HepG2 (cell line): ENCODE data around the gene YPEL3. TPM values are rescaled to one million over a fixed set of nuclear protein-coding genes. Genes with fewer than 3 reads are reported as not detected.

Experiments used
- ATF6 ChIP-seq: sonication (generic); formaldehyde crosslinking; conservative IDR thresholded peaks from 2 replicates; pipeline ENCODE4 v1.4.0; 2020; ENCODE audit warnings: missing genetic modification reagents
- EP300 ChIP-seq, 3 experiments: sonication (generic) in 1 of 3; formaldehyde crosslinking in 1 of 3; IDR thresholded peaks; 2 replicates each; pipeline versions ENCODE4 v1.5.1 to v1.6.1; 2011 to 2020; ENCODE audit warnings: low read depth in 2 of 3, low read length in 2 of 3, borderline replicate concordance in 1 of 3, improper control_type of control experiment in 1 of 3, mild to moderate bottlenecking in 1 of 3, missing genetic modification reagents in 1 of 3, moderate library complexity in 1 of 3
- FOXK2 ChIP-seq: fragments of 450-650 bp; IDR thresholded peaks from 2 replicates; pipeline ENCODE4 v1.6.1; 2016
- GABPB1 ChIP-seq: IDR thresholded peaks from 2 replicates; pipeline ENCODE4 v1.6.1; 2016; ENCODE audit warnings: mild to moderate bottlenecking, missing genetic modification reagents, moderate library complexity, missing compliant biosample characterization
- GATA4 ChIP-seq: sonication (generic); IDR thresholded peaks from 2 replicates; pipeline ENCODE4 v1.6.1; 2016; ENCODE audit warnings: antibody characterized with exemption, low read depth, borderline replicate concordance
- GTF3A ChIP-seq: sonication (generic); formaldehyde crosslinking; conservative IDR thresholded peaks from 2 replicates; pipeline ENCODE4 v1.4.0; 2020; ENCODE audit warnings: mild to moderate bottlenecking, missing genetic modification reagents
- HHEX ChIP-seq: IDR thresholded peaks from 2 replicates; pipeline ENCODE4 v1.6.1; 2016; ENCODE audit warnings: control low read depth
- IRX3 ChIP-seq: sonication (generic); formaldehyde crosslinking; IDR thresholded peaks from 2 replicates; pipeline ENCODE4 v1.8.1; 2023; ENCODE audit warnings: mild to moderate bottlenecking, low read depth, missing genetic modification reagents, borderline replicate concordance
- KLF16 ChIP-seq, 2 experiments: sonication (generic) in 1 of 2; formaldehyde crosslinking in 1 of 2; IDR thresholded peaks; 2 replicates each; pipeline versions ENCODE4 v1.6.1 to v1.8.0; 2016 to 2023; ENCODE audit warnings: missing genetic modification reagents in 2 of 2, missing compliant biosample characterization in 1 of 2
- MAF1 ChIP-seq: sonication (generic); formaldehyde crosslinking; IDR thresholded peaks from 2 replicates; pipeline ENCODE4 v1.5.0; 2020; ENCODE audit warnings: missing genetic modification reagents, borderline replicate concordance
- MATR3 ChIP-seq: sonication (generic); formaldehyde crosslinking; IDR thresholded peaks from 2 replicates; pipeline ENCODE4 v1.4.0; 2020; ENCODE audit warnings: missing genetic modification reagents
- NFKBIZ ChIP-seq: IDR thresholded peaks from 2 replicates; pipeline ENCODE4 v1.6.1; 2018; ENCODE audit warnings: missing genetic modification reagents, missing compliant biosample characterization
- PHF8 ChIP-seq: sonication (generic); formaldehyde crosslinking; IDR thresholded peaks from 2 replicates; pipeline ENCODE4 v1.5.0; 2020; ENCODE audit warnings: missing genetic modification reagents
- POLR2A ChIP-seq, 2 experiments: IDR thresholded peaks; 2 replicates each; pipeline ENCODE4 v1.6.1; 2011; ENCODE audit warnings: low read depth in 2 of 2, low read length in 2 of 2, mild to moderate bottlenecking in 1 of 2, moderate library complexity in 1 of 2; ENCODE audit not compliant: insufficient read depth in 1 of 2
- RXRA ChIP-seq: sonication (generic); formaldehyde crosslinking; IDR thresholded peaks from 2 replicates; pipeline ENCODE4 v1.5.1; 2020; ENCODE audit warnings: missing genetic modification reagents
- SMARCC2 ChIP-seq: fragments of 450-650 bp; IDR thresholded peaks from 2 replicates; pipeline ENCODE4 v1.6.1; 2017; ENCODE audit warnings: antibody characterized with exemption, mild to moderate bottlenecking
- SNAI1 ChIP-seq: sonication (generic); formaldehyde crosslinking; IDR thresholded peaks from 2 replicates; pipeline ENCODE4 v1.5.0; 2020; ENCODE audit warnings: mild to moderate bottlenecking, missing genetic modification reagents, borderline replicate concordance
- SPEN ChIP-seq: sonication (generic); formaldehyde crosslinking; IDR thresholded peaks from 2 replicates; pipeline ENCODE4 v1.5.1; 2020; ENCODE audit warnings: low read depth, mild to moderate bottlenecking, missing genetic modification reagents
- ZNF124 ChIP-seq: sonication (generic); formaldehyde crosslinking; IDR thresholded peaks from 2 replicates; pipeline ENCODE4 v1.4.0; 2020; ENCODE audit warnings: missing genetic modification reagents
- ZNF143 ChIP-seq: sonication (generic); formaldehyde crosslinking; IDR thresholded peaks from 2 replicates; pipeline ENCODE4 v1.4.0; 2020; ENCODE audit warnings: missing genetic modification reagents
- ZNF337 ChIP-seq: sonication (generic); formaldehyde crosslinking; IDR thresholded peaks from 2 replicates; pipeline ENCODE4 v1.5.1; 2020; ENCODE audit warnings: missing genetic modification reagents, low read depth, mild to moderate bottlenecking, borderline replicate concordance
- ZNF558 ChIP-seq: sonication (generic); formaldehyde crosslinking; IDR thresholded peaks from 2 replicates; pipeline ENCODE4 v1.9.0; 2022; ENCODE audit warnings: mild to moderate bottlenecking, missing genetic modification reagents, borderline replicate concordance
- ZNF567 ChIP-seq: sonication (generic); formaldehyde crosslinking; IDR thresholded peaks from 2 replicates; pipeline ENCODE4 v1.8.1; 2023; ENCODE audit warnings: mild to moderate bottlenecking, missing genetic modification reagents, borderline replicate concordance
- ZNF598 ChIP-seq: sonication (generic); formaldehyde crosslinking; IDR thresholded peaks from 2 replicates; pipeline ENCODE4 v1.5.1; 2020; ENCODE audit warnings: mild to moderate bottlenecking, missing genetic modification reagents, borderline replicate concordance
- ZNF639 ChIP-seq: conservative IDR thresholded peaks from 2 replicates; pipeline ENCODE4 v1.6.1; 2018; ENCODE audit warnings: missing genetic modification reagents
- ZNF75D ChIP-seq: sonication (generic); formaldehyde crosslinking; IDR thresholded peaks from 2 replicates; pipeline ENCODE4 v1.8.1; 2023; ENCODE audit warnings: missing genetic modification reagents, mild to moderate bottlenecking, borderline replicate concordance
- ZNF790 ChIP-seq: sonication (generic); formaldehyde crosslinking; IDR thresholded peaks from 2 replicates; pipeline ENCODE4 v1.8.0; 2022; ENCODE audit warnings: missing genetic modification reagents, mild to moderate bottlenecking, borderline replicate concordance
- polyA plus RNA-seq, 8 experiments: library from polyadenylated mRNA; depleted of rRNA in 3 of 8; stranded (reverse) in 7 of 8; unstranded in 1 of 8; fragments of >200 nt; fragmentation: Illumina TruSeq in 4 of 8; extraction: Trizol in 4 of 8; gene quantifications; 2 replicates each; pipeline versions ENCODE4 v1.2.1 to v1.2.3, GENCODE V29; 2011 to 2016; ENCODE audit warnings: low read depth in 4 of 8, missing spikeins in 1 of 8, mixed read lengths in 1 of 8; ENCODE audit not compliant: insufficient read depth in 1 of 8
- total RNA-seq, 5 experiments: library from RNA; depleted of rRNA; stranded (reverse); fragments of >200 nt; fragmentation: Illumina TruSeq; extraction: Trizol; gene quantifications; 2 replicates each; pipeline ENCODE4 v1.2.3, GENCODE V29; 2016; ENCODE audit warnings: low read depth in 1 of 5

Gene YPEL3
- total and polyA plus RNA-seq, 2 of the 13 experiments (the other 11 are each of a cell fraction or from before 2014, with no cell fraction given) = 5.4 to 47.0 TPM

DNA sequence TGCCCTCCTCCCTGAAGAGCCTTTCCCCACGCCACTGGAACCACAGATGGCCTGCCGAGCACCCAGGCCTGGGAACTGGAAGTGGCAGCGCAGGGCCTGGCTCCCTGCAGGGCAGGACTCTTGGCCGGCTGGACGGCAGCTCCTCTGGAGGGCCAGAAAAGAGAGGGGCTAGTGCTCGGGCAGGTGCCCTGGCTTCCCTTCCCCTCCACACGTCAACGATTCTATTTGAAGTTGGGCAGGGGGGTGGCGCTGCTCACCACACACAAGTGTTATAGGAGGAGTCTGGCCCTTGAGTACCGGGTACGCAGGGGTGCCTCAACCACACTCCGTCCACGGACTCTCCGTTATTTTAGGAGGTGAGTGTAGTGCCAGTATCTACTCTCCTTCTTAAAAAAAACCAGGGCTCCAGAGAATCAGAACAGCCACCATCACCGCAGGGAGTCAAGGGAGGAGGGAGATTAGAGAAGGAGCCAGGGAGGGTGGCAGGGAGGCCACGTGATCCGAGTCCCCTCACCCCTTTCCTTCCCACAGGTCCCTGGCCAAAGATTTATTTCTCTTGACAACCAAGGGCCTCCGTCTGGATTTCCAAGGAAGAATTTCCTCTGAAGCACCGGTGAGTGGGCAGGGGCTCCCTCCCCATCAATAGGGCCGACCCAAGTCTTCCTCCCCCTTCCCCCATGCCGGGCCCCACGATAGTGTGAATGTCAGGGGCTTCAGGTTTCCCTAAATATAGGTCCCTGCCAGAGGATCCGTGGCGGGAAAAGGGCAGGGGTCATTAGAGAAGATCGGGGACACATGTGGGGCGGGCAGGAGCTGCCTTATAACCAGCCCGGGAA is 31.9 kb downstream of the YPEL3 start (continued):
- TF ChIP-seq SNAI1 = 0 out of 2 replicates have a peak, but pooled peaks have one; percentile 29
- peak; percentile 57 for TF ChIP-seq RXRA (CRISPR knock-in tag)
- TF ChIP-seq ZNF337 (CRISPR knock-in tag) = peak; percentile 49; the same call in 1 of the 2 replicates
- peak; percentile 46; the same call in 1 of the 2 replicates for TF ChIP-seq ZNF558
- TF ChIP-seq SPEN (CRISPR knock-in tag) = 0 out of 2 replicates have a peak, but pooled peaks have one; percentile 19
- TF ChIP-seq GABPB1 (CRISPR knock-in tag) = peak; percentile 64
- no peak for TF ChIP-seq SMARCC2
- TF ChIP-seq POLR2A (IDR thresholded peaks at IDR 0.05; ENCODE audit: insufficient read depth in 1 of 2, low read depth in 2 of 2, low read length in 2 of 2) = peak in 1 of 2 experiments; percentile 67; a peak in 2 of 4 replicates
- peak; percentile 41; the same call in 1 of the 2 replicates for TF ChIP-seq GATA4
- no peak; the same call in 1 of the 2 replicates for TF ChIP-seq NFKBIZ (CRISPR knock-in tag)
- TF ChIP-seq ZNF598 (CRISPR knock-in tag) = no peak; the same call in 1 of the 2 replicates
- TF ChIP-seq PHF8 (CRISPR knock-in tag) = peak; percentile 67
- no peak for TF ChIP-seq ATF6 (CRISPR knock-in tag)
- peak; percentile 89 for TF ChIP-seq ZNF124 (CRISPR knock-in tag)
- TF ChIP-seq GTF3A (CRISPR knock-in tag) = no peak
- TF ChIP-seq ZNF790 = no peak; the same call in 1 of the 2 replicates
- TF ChIP-seq MATR3 (CRISPR knock-in tag) = no peak
- TF ChIP-seq KLF16 (CRISPR knock-in tag; IDR thresholded peaks at IDR 0.05) = peak in 1 of 2 experiments; percentile 53; a peak in 1 of 4 replicates
- no peak for TF ChIP-seq HHEX (CRISPR knock-in tag)
- peak; percentile 69 for TF ChIP-seq ZNF639
- TF ChIP-seq FOXK2 = no peak
- no peak for TF ChIP-seq IRX3 (CRISPR knock-in tag)
- TF ChIP-seq MAF1 (CRISPR knock-in tag) = no peak
- TF ChIP-seq ZNF75D (CRISPR knock-in tag) = no peak
- TF ChIP-seq ZNF143 (CRISPR knock-in tag) = no peak; the same call in 1 of the 2 replicates
- peak; percentile 60; the same call in 1 of the 2 replicates for TF ChIP-seq ZNF567
- no peak for TF ChIP-seq EP300 (IDR thresholded peaks at IDR 0.05; ENCODE audit: low read depth in 2 of 2, low read length in 2 of 2)
- TF ChIP-seq EP300 (CRISPR knock-in tag; IDR thresholded peaks at IDR 0.05; ENCODE audit: borderline replicate concordance) = no peak; the same call in 1 of the 2 replicates
